ENCODE results near the gene IRF2. TPM values are rescaled to one million over a fixed set of nuclear protein-coding genes. Genes with fewer than 3 reads are reported as not detected.

The IRF2 gene
- total RNA-seq, 1 donor from 2014 or later, result 21.8 TPM

GRCh38 chr4:184370711-184371389 is 103.5 kb downstream of the IRF2 start:
- Mint-ChIP-seq H3K27me3 (ENCODE audit: unreplicated experiment) (no peaks in the 10 kb centered on the region), H3K4me1 (ENCODE audit: unreplicated experiment) (peaks cover 15% of the 10 kb centered on the region), H3K4me3 (ENCODE audit: unreplicated experiment) (no peak overlapping the region), H3K9me3 (ENCODE audit: unreplicated experiment) (no peaks in the 10 kb centered on the region), H3K36me3 (ENCODE audit: unreplicated experiment) (no peaks in the 10 kb centered on the region), H3K27ac (ENCODE audit: unreplicated experiment) (peak overlapping the region; percentile 76)
- DNase-seq (ENCODE audit: extremely low spot score, unreplicated experiment), result no peak
- TF ChIP-seq CTCF (IDR thresholded peaks at IDR 0.05), result no peak

GRCh38 chr4:184369871-184370270 is 104.5 kb downstream of the IRF2 start:
- no peak for TF ChIP-seq CTCF (IDR thresholded peaks at IDR 0.05)
- Mint-ChIP-seq H3K4me3 (ENCODE audit: unreplicated experiment) (no peak overlapping the region), H3K4me1 (ENCODE audit: unreplicated experiment) (peaks cover 12% of the 10 kb centered on the region), H3K36me3 (ENCODE audit: unreplicated experiment) (no peaks in the 10 kb centered on the region), H3K9me3 (ENCODE audit: unreplicated experiment) (no peaks in the 10 kb centered on the region), H3K27ac (ENCODE audit: unreplicated experiment) (peak overlapping the region; percentile 76), H3K27me3 (ENCODE audit: unreplicated experiment) (no peaks in the 10 kb centered on the region)
- no peak for DNase-seq (ENCODE audit: extremely low spot score, unreplicated experiment)

- H3K27me3 Mint-ChIP-seq (ENCODE audit: unreplicated experiment), result no peaks in the 10 kb centered on the region
- DNase-seq (ENCODE audit: extremely low spot score, unreplicated experiment), result no peak
These were observed 105.6 kb downstream of the IRF2 start for GRCh38 chr4:184368731-184369130.

GRCh38 chr4:184368290-184368689 is 106.1 kb downstream of the IRF2 start:
- TF ChIP-seq CTCF (IDR thresholded peaks at IDR 0.05), result no peak
- Mint-ChIP-seq H3K9me3 (ENCODE audit: unreplicated experiment) (no peaks in the 10 kb centered on the region), H3K27me3 (ENCODE audit: unreplicated experiment) (no peaks in the 10 kb centered on the region), H3K36me3 (ENCODE audit: unreplicated experiment) (no peaks in the 10 kb centered on the region), H3K4me3 (ENCODE audit: unreplicated experiment) (no peak overlapping the region), H3K27ac (ENCODE audit: unreplicated experiment) (no peak overlapping the region), H3K4me1 (ENCODE audit: unreplicated experiment) (peaks cover 20% of the 10 kb centered on the region)
- DNase-seq (ENCODE audit: extremely low spot score, unreplicated experiment), result no peak

More at GRCh38 chr4:184368731-184369130, 105.6 kb downstream of the IRF2 start:
- H3K9me3 Mint-ChIP-seq (ENCODE audit: unreplicated experiment), result no peaks in the 10 kb centered on the region
- no peak for TF ChIP-seq CTCF (IDR thresholded peaks at IDR 0.05)
- no peaks in the 10 kb centered on the region for H3K36me3 Mint-ChIP-seq (ENCODE audit: unreplicated experiment)
- H3K4me3 Mint-ChIP-seq (ENCODE audit: unreplicated experiment), result no peak overlapping the region
- peaks cover 18% of the 10 kb centered on the region for H3K4me1 Mint-ChIP-seq (ENCODE audit: unreplicated experiment)
- no peak overlapping the region for H3K27ac Mint-ChIP-seq (ENCODE audit: unreplicated experiment)

- H3K27me3 Mint-ChIP-seq (ENCODE audit: unreplicated experiment), result no peaks in the 10 kb centered on the region
- no peak for TF ChIP-seq CTCF (IDR thresholded peaks at IDR 0.05)
- no peak for DNase-seq (ENCODE audit: extremely low spot score, unreplicated experiment)
- no peaks in the 10 kb centered on the region for H3K9me3 Mint-ChIP-seq (ENCODE audit: unreplicated experiment)
- H3K27ac Mint-ChIP-seq (ENCODE audit: unreplicated experiment), result no peak overlapping the region
- peaks cover 34% of the 10 kb centered on the region for H3K4me1 Mint-ChIP-seq (ENCODE audit: unreplicated experiment)
- no peak overlapping the region for H3K4me3 Mint-ChIP-seq (ENCODE audit: unreplicated experiment)
- no peaks in the 10 kb centered on the region for H3K36me3 Mint-ChIP-seq (ENCODE audit: unreplicated experiment)
These were observed 110.0 kb downstream of the IRF2 start for GRCh38 chr4:184364100-184364921.

Data from osteocyte (in vitro differentiated cells).